ENCODE data around the gene METTL16. TPM values are rescaled to one million over a fixed set of nuclear protein-coding genes. Genes with fewer than 3 reads are reported as not detected.
A peak's percentile ranks its signal among the peaks of the same experiment; 100 is the strongest.

METTL16 gene
- polyA plus RNA-seq, 1 of the 3 experiments (the other 2 are of a cell fraction) = 8.1 TPM

- Histone ChIP-seq H3K4me3 (ENCODE audit: low read depth in 2 of 2, low read length in 1 of 2) (no peak overlapping the region), H3K9me3 (no peaks in the 10 kb centered on the region), H3K4me1 (ENCODE audit: control insufficient read depth in 1 of 2, insufficient read depth in 2 of 2, low read depth in 1 of 2, low read length in 1 of 2) (peaks cover 0 to 9% of the 10 kb centered on the region in 2 experiments; a peak in 1 of 4 replicates), H3K27me3 (ENCODE audit: insufficient read depth) (no peaks in the 10 kb centered on the region), H3K79me2 (ENCODE audit: insufficient read depth) (no peaks in the 10 kb centered on the region), H2AFZ (ENCODE audit: low read depth) (no peak overlapping the region), H3K27ac (ENCODE audit: low read depth in 2 of 2, low read length in 1 of 2) (0 out of 4 replicates have a peak overlapping the region, but pooled peaks of 1 of the 2 experiments have one; percentile 3), H3F3A (replicated peaks; ENCODE audit: insufficient read depth) (no peaks in the 10 kb centered on the region), H3K9me2 (no peaks in the 10 kb centered on the region), H3K9ac (no peak overlapping the region), H4K20me1 (ENCODE audit: insufficient read depth) (no peaks in the 10 kb centered on the region), H3K36me3 (replicated peaks in 1 of 2; ENCODE audit: control insufficient read depth in 1 of 2, insufficient read depth in 2 of 2, low read length in 1 of 2) (peaks cover 3 to 72% of the 10 kb centered on the region in 2 experiments), H3K4me2 (no peak overlapping the region)
- ChIA-PET POLR2A (interaction anchor here (0.5 kb wide), 1 partner anchor 35 kb away, joined by 3 read pairs; no protein-coding TSS in a partner anchor), CTCF (interaction anchor here (0.7 to 26.4 kb wide), 4 partner anchors 8 to 923 kb away, joined by 3 to 654 read pairs (median 6); partner anchors contain the start of gene MNT)
- TF ChIP-seq POLR2AphosphoS5 (IDR thresholded peaks at IDR 0.05; ENCODE audit: low read depth, low read length) = no peak
- TF ChIP-seq JUND (IDR thresholded peaks at IDR 0.05) = no peak
- DNase-seq = no peak
- 90% methylated on average over 11 of the region's 11 CpGs for WGBS (ENCODE audit: low lambda C conversion rate)
Observed at GRCh38 chr17:2374549-2375285, 137.0 kb downstream of the METTL16 start.

DNA sequence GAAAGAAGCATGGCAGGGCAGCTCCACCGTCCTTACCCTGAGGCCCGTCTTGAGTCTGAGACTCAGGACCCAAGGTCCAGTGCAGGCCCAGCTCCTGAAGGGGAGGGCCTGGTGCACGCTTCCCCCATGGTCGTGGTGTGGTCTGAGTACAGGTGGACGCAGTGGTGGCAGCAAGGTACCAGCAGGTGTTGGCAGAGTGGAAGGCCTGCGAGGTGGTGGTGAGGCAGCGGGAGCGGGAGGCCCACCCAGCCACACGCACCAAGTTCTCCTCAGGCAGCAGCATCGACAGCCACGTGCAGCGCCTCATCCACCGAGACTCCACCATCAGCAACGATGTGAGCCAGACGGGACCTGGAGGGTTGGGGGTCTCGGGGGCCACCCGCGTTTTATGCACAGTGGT, 138.5 kb downstream of the METTL16 start:
- no peaks in the 10 kb centered on the region for H3K27me3 ChIP-seq (ENCODE audit: insufficient read depth)
- peaks cover 3 to 69% of the 10 kb centered on the region in 2 experiments for H3K36me3 ChIP-seq (replicated peaks in 1 of 2; ENCODE audit: control insufficient read depth in 1 of 2, insufficient read depth in 2 of 2, low read length in 1 of 2)
- no peak for TF ChIP-seq EP300 (IDR thresholded peaks at IDR 0.05; ENCODE audit: borderline replicate concordance in 1 of 2, low read depth in 1 of 2, low read length in 1 of 2)
- TF ChIP-seq, protein P1, sequence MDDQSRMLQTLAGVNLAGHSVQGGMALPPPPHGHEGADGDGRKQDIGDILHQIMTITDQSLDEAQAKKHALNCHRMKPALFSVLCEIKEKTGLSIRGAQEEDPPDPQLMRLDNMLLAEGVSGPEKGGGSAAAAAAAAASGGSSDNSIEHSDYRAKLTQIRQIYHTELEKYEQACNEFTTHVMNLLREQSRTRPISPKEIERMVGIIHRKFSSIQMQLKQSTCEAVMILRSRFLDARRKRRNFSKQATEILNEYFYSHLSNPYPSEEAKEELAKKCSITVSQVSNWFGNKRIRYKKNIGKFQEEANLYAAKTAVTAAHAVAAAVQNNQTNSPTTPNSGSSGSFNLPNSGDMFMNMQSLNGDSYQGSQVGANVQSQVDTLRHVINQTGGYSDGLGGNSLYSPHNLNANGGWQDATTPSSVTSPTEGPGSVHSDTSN (IDR thresholded peaks at IDR 0.05) = no peak
- TF ChIP-seq CHD2 (IDR thresholded peaks at IDR 0.05; ENCODE audit: low read length, partially characterized antibody) = no peak
- no peak for TF ChIP-seq FOSL2 (IDR thresholded peaks at IDR 0.05; ENCODE audit: borderline replicate concordance, low read depth)
- no peak for TF ChIP-seq RAD21 (IDR thresholded peaks at IDR 0.05; ENCODE audit: low read length)
- TF ChIP-seq GABPA (IDR thresholded peaks at IDR 0.05; ENCODE audit: low read depth) = no peak
- no peak for TF ChIP-seq ELF1 (IDR thresholded peaks at IDR 0.05)
- TF ChIP-seq, protein P2, sequence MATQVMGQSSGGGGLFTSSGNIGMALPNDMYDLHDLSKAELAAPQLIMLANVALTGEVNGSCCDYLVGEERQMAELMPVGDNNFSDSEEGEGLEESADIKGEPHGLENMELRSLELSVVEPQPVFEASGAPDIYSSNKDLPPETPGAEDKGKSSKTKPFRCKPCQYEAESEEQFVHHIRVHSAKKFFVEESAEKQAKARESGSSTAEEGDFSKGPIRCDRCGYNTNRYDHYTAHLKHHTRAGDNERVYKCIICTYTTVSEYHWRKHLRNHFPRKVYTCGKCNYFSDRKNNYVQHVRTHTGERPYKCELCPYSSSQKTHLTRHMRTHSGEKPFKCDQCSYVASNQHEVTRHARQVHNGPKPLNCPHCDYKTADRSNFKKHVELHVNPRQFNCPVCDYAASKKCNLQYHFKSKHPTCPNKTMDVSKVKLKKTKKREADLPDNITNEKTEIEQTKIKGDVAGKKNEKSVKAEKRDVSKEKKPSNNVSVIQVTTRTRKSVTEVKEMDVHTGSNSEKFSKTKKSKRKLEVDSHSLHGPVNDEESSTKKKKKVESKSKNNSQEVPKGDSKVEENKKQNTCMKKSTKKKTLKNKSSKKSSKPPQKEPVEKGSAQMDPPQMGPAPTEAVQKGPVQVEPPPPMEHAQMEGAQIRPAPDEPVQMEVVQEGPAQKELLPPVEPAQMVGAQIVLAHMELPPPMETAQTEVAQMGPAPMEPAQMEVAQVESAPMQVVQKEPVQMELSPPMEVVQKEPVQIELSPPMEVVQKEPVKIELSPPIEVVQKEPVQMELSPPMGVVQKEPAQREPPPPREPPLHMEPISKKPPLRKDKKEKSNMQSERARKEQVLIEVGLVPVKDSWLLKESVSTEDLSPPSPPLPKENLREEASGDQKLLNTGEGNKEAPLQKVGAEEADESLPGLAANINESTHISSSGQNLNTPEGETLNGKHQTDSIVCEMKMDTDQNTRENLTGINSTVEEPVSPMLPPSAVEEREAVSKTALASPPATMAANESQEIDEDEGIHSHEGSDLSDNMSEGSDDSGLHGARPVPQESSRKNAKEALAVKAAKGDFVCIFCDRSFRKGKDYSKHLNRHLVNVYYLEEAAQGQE (IDR thresholded peaks at IDR 0.05; ENCODE audit: low read depth, low read length) = no peak
- no peak for TF ChIP-seq NRF1 (IDR thresholded peaks at IDR 0.05; ENCODE audit: low read depth, low read length)
- ChIA-PET POLR2A (no interaction called here), CTCF (interaction anchor here (2.4 to 26.4 kb wide), 2 partner anchors 9 to 36 kb away, joined by 8 to 654 read pairs; partner anchors contain the start of gene MNT)
- H3K9me2 ChIP-seq = no peaks in the 10 kb centered on the region
- H3K4me2 ChIP-seq = no peak overlapping the region
- no peak for DNase-seq
- no peaks in the 10 kb centered on the region for H4K20me1 ChIP-seq (ENCODE audit: insufficient read depth)
- H2AFZ ChIP-seq (ENCODE audit: low read depth) = no peak overlapping the region
- no peaks in the 10 kb centered on the region for H3F3A ChIP-seq (replicated peaks; ENCODE audit: insufficient read depth)
- no peak overlapping the region for H3K4me3 ChIP-seq (ENCODE audit: low read depth in 2 of 2, low read length in 1 of 2)
- H3K27ac ChIP-seq (ENCODE audit: low read depth in 2 of 2, low read length in 1 of 2) = no peak overlapping the region
- no peak overlapping the region for H3K9ac ChIP-seq
- 98% methylated on average over 11 of the region's 18 CpGs for WGBS (ENCODE audit: low lambda C conversion rate)
- H3K9me3 ChIP-seq = no peaks in the 10 kb centered on the region
- no peaks in the 10 kb centered on the region for H3K79me2 ChIP-seq (ENCODE audit: insufficient read depth)
- H3K4me1 ChIP-seq (ENCODE audit: control insufficient read depth in 1 of 2, insufficient read depth in 2 of 2, low read depth in 1 of 2, low read length in 1 of 2) = no peaks in the 10 kb centered on the region; a peak in 1 of 4 replicates

All from SK-N-SH (cell line).